ENCODE data around the gene BLVRB. TPM values are rescaled to one million over a fixed set of nuclear protein-coding genes. Genes with fewer than 3 reads are reported as not detected.

BLVRB gene
- total RNA-seq, 1 experiment from 2014 or later: 246 TPM

DNA sequence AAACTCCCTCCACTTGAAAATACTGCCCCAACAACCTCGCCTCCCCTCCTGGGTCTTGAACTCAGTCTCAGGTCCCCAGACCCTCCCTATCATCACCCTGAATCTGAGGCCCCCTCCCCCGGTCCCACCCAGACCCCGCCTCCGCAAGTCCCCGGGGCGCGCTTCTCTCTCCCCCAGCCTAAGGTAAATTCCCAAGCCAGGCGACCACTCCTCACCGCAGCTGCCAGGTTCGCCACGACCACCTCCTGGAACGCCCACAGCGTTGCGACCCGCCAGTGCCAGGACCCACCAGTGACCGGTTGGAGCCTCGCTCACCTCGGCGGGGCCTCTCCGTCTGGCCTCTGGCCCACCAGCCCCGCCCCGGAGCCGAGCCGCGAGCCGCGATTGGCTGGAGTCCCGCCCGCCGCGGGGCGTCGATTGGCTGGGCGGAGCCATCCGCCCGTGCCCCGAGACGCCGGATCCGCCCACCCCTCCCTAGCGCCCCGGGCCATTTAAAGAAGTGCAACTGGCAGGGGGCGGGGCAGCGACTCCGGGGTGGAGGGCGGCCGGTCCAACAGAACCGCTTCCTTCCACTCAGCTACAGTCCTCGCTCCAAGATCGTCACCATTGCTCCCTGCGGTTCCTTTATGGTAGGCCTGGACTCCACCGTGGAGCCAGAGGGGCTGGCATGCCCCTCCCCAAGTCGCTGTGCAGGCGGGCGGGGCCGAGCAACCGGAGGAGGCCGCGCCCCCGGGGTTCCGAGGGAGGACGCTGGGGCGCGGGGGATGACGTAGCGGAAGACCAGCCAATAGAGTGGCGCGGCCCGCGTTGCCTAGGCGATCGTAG is 21.3 kb downstream of the BLVRB start, which contains the start of gene SERTAD3:
TSS of gene SERTAD3 (minus strand) at position 336 of the 825 bp plus-strand sequence. CDS start 2,255 bp downstream, outside the sequence.
- ATAC-seq (peak; percentile 77), DNase-seq (peak; percentile 91)
- Histone ChIP-seq H3K4me1 (ENCODE audit: insufficient read depth, low read length) (peaks cover 12% of the 10 kb centered on the region; the same call in 1 of the 2 replicates), H3K27ac (ENCODE audit: low read length) (peak within 1 kb of the TSS; percentile 68), H4K20me1 (ENCODE audit: low read length) (peaks cover 9% of the 10 kb centered on the region; the same call in 1 of the 2 replicates), H3K9me2 (replicated peaks; ENCODE audit: low read length) (no peaks in the 10 kb centered on the region), H3K4me2 (ENCODE audit: low read length) (peak within 1 kb of the TSS; percentile 97), H3K79me2 (ENCODE audit: low read length) (peaks cover 31% of the 10 kb centered on the region), H3K9ac (ENCODE audit: low read length) (peak within 1 kb of the TSS; percentile 89), H3K27me3 (ENCODE audit: low read length) (no peaks in the 10 kb centered on the region), H3K4me3 (ENCODE audit: low read length) (peak within 1 kb of the TSS; percentile 97), H3F3A (ENCODE audit: low read length, unreplicated experiment) (no peaks in the 10 kb centered on the region), H3K36me3 (ENCODE audit: low read depth, low read length) (peaks cover 12% of the 10 kb centered on the region; the same call in 1 of the 2 replicates), H2AFZ (ENCODE audit: low read length) (peak within 1 kb of the TSS; percentile 99), H3K9me3 (ENCODE audit: low read length) (no peaks in the 10 kb centered on the region)
- no TSS peak for BruUV-seq (replicated peaks)
- ChIA-PET POLR2A (ENCODE audit: unreplicated experiment) (interaction anchor here (0.6 kb wide), 2 partner anchors 19 to 66 kb away, joined by 3 read pairs; no protein-coding TSS in a partner anchor), CTCF (interaction anchor here (1.6 kb wide), 1 partner anchor 23 kb away, joined by 4 read pairs; no protein-coding TSS in a partner anchor)
- intact Hi-C loops (cut with micrococcal nuclease): loop anchor here (2.0 kb wide), 1 partner anchor 23 kb away; no protein-coding TSS in a partner anchor
- TF ChIP-seq EZH2 (IDR thresholded peaks at IDR 0.05; ENCODE audit: low read length, unreplicated experiment) (no peak), EZH2phosphoT487 (IDR thresholded peaks at IDR 0.05; ENCODE audit: borderline replicate concordance, low read length) (no peak), CTCF (conservative IDR thresholded peaks at IDR 0.05; ENCODE audit: low read depth, low read length) (no peak)

DNA sequence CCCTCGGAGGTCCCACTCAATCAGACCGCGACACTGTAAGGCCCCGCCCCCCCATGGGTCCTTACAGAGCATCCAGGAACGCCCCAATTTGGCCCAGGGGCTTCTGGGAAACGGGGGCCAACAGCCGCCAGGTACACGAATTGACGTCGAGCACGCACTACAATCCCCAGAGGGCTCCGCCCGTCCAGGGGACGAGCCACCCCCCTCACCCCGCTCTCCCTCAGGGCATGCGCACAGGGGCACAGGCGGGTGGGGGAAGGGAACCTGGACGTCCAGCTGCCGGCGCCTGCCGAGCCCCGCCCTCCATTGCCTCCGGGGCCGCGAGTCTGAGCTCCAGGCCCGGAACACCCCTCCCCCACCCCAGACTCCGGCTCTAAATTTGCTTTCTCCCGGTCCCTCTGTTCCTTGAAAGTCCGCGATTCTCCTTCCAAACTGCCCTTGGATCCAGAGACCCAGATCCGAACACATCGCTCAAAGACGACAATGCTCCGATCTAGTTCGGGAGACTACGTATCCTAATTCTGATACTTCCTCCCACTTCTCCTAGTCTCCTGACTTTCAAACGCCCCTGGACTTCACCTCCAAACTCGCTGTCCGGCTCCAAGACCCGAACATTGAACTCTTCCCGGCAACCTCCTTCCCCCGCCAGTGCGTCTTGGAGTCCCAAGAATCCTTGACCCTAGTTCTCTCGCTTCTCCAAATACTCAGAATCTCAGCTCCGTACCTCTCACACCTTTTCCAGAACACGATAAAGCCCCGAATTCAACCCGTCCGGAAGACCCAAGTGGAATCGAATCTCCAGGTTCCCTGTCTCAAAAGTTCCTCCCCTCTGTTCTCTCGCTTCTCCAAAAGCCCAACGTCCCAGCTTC is 22.2 kb downstream of the BLVRB start:
- intact Hi-C loops (cut with micrococcal nuclease): loop anchor here (2.0 kb wide), 1 partner anchor 23 kb away; no protein-coding TSS in a partner anchor
- Histone ChIP-seq H3K27ac (ENCODE audit: low read length) (peak overlapping the region; percentile 68), H3K79me2 (ENCODE audit: low read length) (peaks cover 31% of the 10 kb centered on the region), H4K20me1 (ENCODE audit: low read length) (peaks cover 9% of the 10 kb centered on the region; the same call in 1 of the 2 replicates), H3K4me1 (ENCODE audit: insufficient read depth, low read length) (peaks cover 12% of the 10 kb centered on the region; the same call in 1 of the 2 replicates), H3K27me3 (ENCODE audit: low read length) (no peaks in the 10 kb centered on the region), H3K36me3 (ENCODE audit: low read depth, low read length) (peaks cover 12% of the 10 kb centered on the region; the same call in 1 of the 2 replicates), H3K9me2 (replicated peaks; ENCODE audit: low read length) (no peaks in the 10 kb centered on the region), H3F3A (ENCODE audit: low read length, unreplicated experiment) (no peaks in the 10 kb centered on the region), H3K4me2 (ENCODE audit: low read length) (peak overlapping the region; percentile 97), H2AFZ (ENCODE audit: low read length) (peak overlapping the region; percentile 99), H3K9ac (ENCODE audit: low read length) (peak overlapping the region; percentile 89), H3K9me3 (ENCODE audit: low read length) (no peaks in the 10 kb centered on the region), H3K4me3 (ENCODE audit: low read length) (peak overlapping the region; percentile 97)
- CTCF ChIA-PET: interaction anchor here (0.7 to 1.0 kb wide), 2 partner anchors 21 to 23 kb away, joined by 3 read pairs; no protein-coding TSS in a partner anchor
- ATAC-seq: peak; percentile 68
- peak; percentile 98 for DNase-seq
- TSS peak; percentile 88 for BruUV-seq (replicated peaks)
- TF ChIP-seq EZH2 (IDR thresholded peaks at IDR 0.05; ENCODE audit: low read length, unreplicated experiment): no peak
- no peak for TF ChIP-seq EZH2phosphoT487 (IDR thresholded peaks at IDR 0.05; ENCODE audit: borderline replicate concordance, low read length)
- TF ChIP-seq CTCF (conservative IDR thresholded peaks at IDR 0.05; ENCODE audit: low read depth, low read length): no peak
- POLR2A ChIA-PET (ENCODE audit: unreplicated experiment): interaction anchor here (1.3 kb wide), 1 partner anchor 17 kb away, joined by 3 read pairs; the partner anchor contains the start of gene SERTAD1

Data from PC-3 (cell line).